DOHH2 (cell line): ENCODE measurements around the gene ESRRG.

ENCODE experiments used
- H3F3A ChIP-seq: fragments of 200-600 bp; sonication (generic), shearing (Covaris generic); 2 replicates; pipeline ENCODE4 v1.6.0; 2016; ENCODE audit warnings: antibody characterized with exemption, mild to moderate bottlenecking; ENCODE audit not compliant: control insufficient read depth, insufficient read depth
- H3K27ac ChIP-seq: fragments of 200-600 bp; sonication (generic); 2 replicates; pipeline ENCODE4 v1.5.1; 2014; ENCODE audit warnings: low read depth, mild to moderate bottlenecking, low read length, moderate library complexity
- H3K27me3 ChIP-seq: fragments of 200-600 bp; sonication (generic); 2 replicates; pipeline ENCODE4 v1.6.1; 2014; ENCODE audit warnings: mild to moderate bottlenecking, low read length, mixed read lengths; ENCODE audit not compliant: control insufficient read depth
- H3K36me3 ChIP-seq: fragments of 200-600 bp; sonication (generic); 2 replicates; pipeline ENCODE4 v1.6.1; 2014; ENCODE audit warnings: mild to moderate bottlenecking, low read length, moderate library complexity, mixed read lengths; ENCODE audit not compliant: control insufficient read depth
- H3K4me1 ChIP-seq: fragments of 200-600 bp; sonication (generic); 2 replicates; pipeline ENCODE4 v1.6.1; 2014; ENCODE audit warnings: mild to moderate bottlenecking, low read length, mixed read lengths; ENCODE audit not compliant: control insufficient read depth
- H3K4me2 ChIP-seq: fragments of 200-600 bp; sonication (generic); 2 replicates; pipeline ENCODE4 v1.6.0; 2014; ENCODE audit warnings: mild to moderate bottlenecking, low read length, moderate library complexity
- H3K4me3 ChIP-seq: fragments of 200-600 bp; sonication (generic); 2 replicates; pipeline ENCODE4 v1.5.1; 2014; ENCODE audit warnings: mild to moderate bottlenecking, low read length, mixed read lengths
- H3K79me2 ChIP-seq: fragments of 200-600 bp; sonication (generic); 2 replicates; pipeline ENCODE4 v1.6.1; 2014; ENCODE audit warnings: mild to moderate bottlenecking, low read length, mixed read lengths; ENCODE audit not compliant: control insufficient read depth
- H3K9me2 ChIP-seq: fragments of 200-600 bp; sonication (generic); replicated peaks from 2 replicates; pipeline ENCODE4 v1.6.1; 2014; ENCODE audit warnings: mild to moderate bottlenecking, low read length, mixed read lengths; ENCODE audit not compliant: control insufficient read depth
- H3K9me3 ChIP-seq: fragments of 200-600 bp; sonication (generic); 2 replicates; pipeline ENCODE4 v1.6.1; 2014; ENCODE audit warnings: antibody characterized with exemption, low read length, mixed read lengths; ENCODE audit not compliant: control insufficient read depth, insufficient read depth
- H4K20me1 ChIP-seq: fragments of 200-600 bp; sonication (generic); 2 replicates; pipeline ENCODE4 v1.6.0; 2014; ENCODE audit warnings: low read depth, mild to moderate bottlenecking, antibody characterized with exemption, low read length, moderate library complexity; ENCODE audit not compliant: control insufficient read depth, insufficient read depth
- CTCF ChIP-seq: fragments of 200-600 bp; sonication (generic); IDR thresholded peaks from one replicate; pipeline ENCODE4 v1.5.1; 2014; ENCODE audit warnings: antibody characterized with exemption, mild to moderate bottlenecking, low read depth, low read length; ENCODE audit not compliant: poor library complexity, severe bottlenecking
- EZH2phosphoT487 ChIP-seq: fragments of 200-600 bp; sonication (generic); IDR thresholded peaks from 2 replicates; pipeline ENCODE4 v1.6.1; 2017; ENCODE audit warnings: borderline replicate concordance, mild to moderate bottlenecking, antibody characterized with exemption, low read length, moderate library complexity, mixed read lengths

ESRRG gene

GRCh38 chr1:216700779-216701178, 22.4 kb downstream of the ESRRG start:
- no peak for TF ChIP-seq CTCF
- TF ChIP-seq EZH2phosphoT487 = no peak
- H3F3A ChIP-seq = no peaks in the 10 kb centered on the region
- no peak overlapping the region for H3K4me3 ChIP-seq
- no peaks in the 10 kb centered on the region for H3K9me3 ChIP-seq
- H3K36me3 ChIP-seq = no peaks in the 10 kb centered on the region
- no peak overlapping the region for H3K4me2 ChIP-seq
- H3K27me3 ChIP-seq = no peaks in the 10 kb centered on the region
- peaks cover 5% of the 10 kb centered on the region for H3K4me1 ChIP-seq
- H3K9me2 ChIP-seq = no peaks in the 10 kb centered on the region
- no peak overlapping the region for H3K27ac ChIP-seq
- no peaks in the 10 kb centered on the region for H4K20me1 ChIP-seq
- H3K79me2 ChIP-seq = no peaks in the 10 kb centered on the region

GRCh38 chr1:216691710-216692109, 31.5 kb downstream of the ESRRG start:
- H3K4me2 ChIP-seq = no peak overlapping the region
- no peak for TF ChIP-seq CTCF
- TF ChIP-seq EZH2phosphoT487 = no peak
- H3K27ac ChIP-seq = no peak overlapping the region
- no peaks in the 10 kb centered on the region for H4K20me1 ChIP-seq
- H3F3A ChIP-seq = no peaks in the 10 kb centered on the region
- no peaks in the 10 kb centered on the region for H3K36me3 ChIP-seq
- no peaks in the 10 kb centered on the region for H3K79me2 ChIP-seq
- H3K4me1 ChIP-seq = no peaks in the 10 kb centered on the region
- no peaks in the 10 kb centered on the region for H3K9me3 ChIP-seq
- H3K4me3 ChIP-seq = no peak overlapping the region
- H3K9me2 ChIP-seq = no peaks in the 10 kb centered on the region
- no peaks in the 10 kb centered on the region for H3K27me3 ChIP-seq

GRCh38 chr1:216690603-216691002, 32.6 kb downstream of the ESRRG start:
- no peak overlapping the region for H3K4me2 ChIP-seq
- H3K4me1 ChIP-seq = no peaks in the 10 kb centered on the region
- H3K36me3 ChIP-seq = no peaks in the 10 kb centered on the region
- no peaks in the 10 kb centered on the region for H3K9me3 ChIP-seq
- TF ChIP-seq CTCF = no peak
- H3K27me3 ChIP-seq = no peaks in the 10 kb centered on the region
- H3K27ac ChIP-seq = no peak overlapping the region
- H3F3A ChIP-seq = no peaks in the 10 kb centered on the region
- H3K79me2 ChIP-seq = no peaks in the 10 kb centered on the region
- H3K4me3 ChIP-seq = no peak overlapping the region
- no peaks in the 10 kb centered on the region for H3K9me2 ChIP-seq
- H4K20me1 ChIP-seq = no peaks in the 10 kb centered on the region
